Activated naive CD4-positive, alpha-beta T cell treated with anti-CD3 and anti-CD28 coated beads, Interleukin-2, amount 50 U/mL, for 16 hours (primary cell): ENCODE measurements around the gene SLC46A1.

ENCODE experiments used
- DNase-seq: peaks from one replicate; pipeline ENCODE4 v3.0.0-alpha.2; 2020

SLC46A1 gene

GRCh38 chr17:28402844-28403243 lies 3.2 kb downstream of the SLC46A1 start:
- no peak for DNase-seq

GRCh38 chr17:28402224-28402630 lies 3.8 kb downstream of the SLC46A1 start:
- DNase-seq: no peak

- no peak for DNase-seq
These were observed 6.2 kb downstream of the SLC46A1 start for GRCh38 chr17:28399808-28400207.

GRCh38 chr17:28398280-28398981 lies 7.6 kb downstream of the SLC46A1 start:
- no peak for DNase-seq

- no peak for DNase-seq
These were observed 8.2 kb downstream of the SLC46A1 start for GRCh38 chr17:28397687-28398279.

- no peak for DNase-seq
These were observed 8.7 kb downstream of the SLC46A1 start for GRCh38 chr17:28397275-28397674.

GRCh38 chr17:28396635-28397239 lies 9.3 kb downstream of the SLC46A1 start:
- DNase-seq: no peak

- DNase-seq: no peak
These were observed 10.0 kb downstream of the SLC46A1 start for GRCh38 chr17:28395968-28396367.

- no peak for DNase-seq
These were observed 10.6 kb downstream of the SLC46A1 start for GRCh38 chr17:28395426-28395825.

- no peak for DNase-seq
These were observed 11.5 kb downstream of the SLC46A1 start for GRCh38 chr17:28394337-28395116.

GRCh38 chr17:28392491-28392890 lies 13.5 kb downstream of the SLC46A1 start:
- DNase-seq: no peak

GRCh38 chr17:28391401-28391800 lies 14.6 kb downstream of the SLC46A1 start:
- no peak for DNase-seq

GRCh38 chr17:28390984-28391383 lies 15.0 kb downstream of the SLC46A1 start:
- DNase-seq: no peak

- DNase-seq: no peak
These were observed 15.4 kb downstream of the SLC46A1 start for GRCh38 chr17:28390563-28390962.

- DNase-seq: no peak
These were observed 15.9 kb downstream of the SLC46A1 start for GRCh38 chr17:28390141-28390540.

GRCh38 chr17:28388106-28388505 lies 17.9 kb downstream of the SLC46A1 start:
- no peak for DNase-seq

GRCh38 chr17:28386391-28386790 lies 19.6 kb downstream of the SLC46A1 start:
- no peak for DNase-seq

- DNase-seq: no peak
These were observed 20.6 kb downstream of the SLC46A1 start for GRCh38 chr17:28385406-28385805.

GRCh38 chr17:28385037-28385400 lies 21.0 kb downstream of the SLC46A1 start:
- DNase-seq: no peak

- peak; percentile 67 for DNase-seq
These were observed 21.6 kb downstream of the SLC46A1 start for GRCh38 chr17:28384281-28385036.

GRCh38 chr17:28381141-28381825 lies 24.7 kb downstream of the SLC46A1 start:
- peak; percentile 29 for DNase-seq
